Panc1 (cell line): Measurements from ENCODE around the gene WAC. TPM values are rescaled to one million over a fixed set of nuclear protein-coding genes. Genes with fewer than 3 reads are reported as not detected.

ENCODE experiments used
- ATAC-seq: fragments of 200-7000 bp; cut with Tn5 transposase; 2 replicates; pipeline ENCODE4 v1.9.1; 2020; ENCODE audit warnings: mild to moderate bottlenecking, moderate library complexity
- BruUV-seq: library from RNA; stranded (reverse); fragments of 400-500 nt; replicated peaks from 2 replicates; lab custom pipeline; 2021; lab: Mats Ljungman, UMichigan
- CTCF ChIA-PET: fragments of 300-600 bp; sonication (Branson Sonifier 250); formaldehyde crosslinking; loops from one replicate; lab custom pipeline; 2022; ENCODE audit warnings: antibody characterized with exemption; lab: Charles Lee
- POLR2A ChIA-PET: fragments of 300-600 bp; sonication (Branson Sonifier 250); formaldehyde crosslinking; loops from one replicate; lab custom pipeline; 2022; ENCODE audit warnings: antibody characterized with exemption; lab: Charles Lee
- DNase-seq: peaks from one replicate; pipeline ENCODE4 v3.0.0-alpha.2; 2010; ENCODE audit warnings: low read depth, low spot score
- H3K27ac ChIP-seq: 2 replicates; pipeline ENCODE4 v1.5.1; 2011; ENCODE audit warnings: mild to moderate bottlenecking, low read length, inconsistent platforms
- H3K27me3 ChIP-seq: fragments of 200-500 bp; sonication (Bioruptor generic); 2 replicates; pipeline ENCODE4 v1.6.0; 2014; ENCODE audit warnings: low read length, inconsistent platforms; ENCODE audit not compliant: control insufficient read depth, insufficient read depth
- H3K36me3 ChIP-seq: fragments of 200-500 bp; sonication (Bioruptor generic); 2 replicates; pipeline ENCODE4 v1.5.1; 2014; ENCODE audit warnings: inconsistent platforms, mild to moderate bottlenecking, low read length, moderate library complexity; ENCODE audit not compliant: control insufficient read depth, insufficient read depth
- H3K4me1 ChIP-seq: 2 replicates; pipeline ENCODE4 v1.5.1; 2011; ENCODE audit warnings: inconsistent platforms, mild to moderate bottlenecking, low read length, moderate library complexity; ENCODE audit not compliant: control insufficient read depth, insufficient read depth
- H3K4me3 ChIP-seq, 2 experiments: 2 replicates each; pipeline ENCODE4 v1.5.1; 2011 to 2012; ENCODE audit warnings: low read depth in 2 of 2, low read length in 2 of 2, mild to moderate bottlenecking in 2 of 2, inconsistent platforms in 1 of 2, moderate library complexity in 1 of 2
- H3K9me3 ChIP-seq: fragments of 200-500 bp; sonication (Bioruptor generic); 2 replicates; pipeline ENCODE4 v1.5.1; 2014; ENCODE audit warnings: low read depth, mild to moderate bottlenecking, inconsistent platforms, low read length, moderate library complexity; ENCODE audit not compliant: control insufficient read depth, insufficient read depth
- POLR2AphosphoS5 ChIP-seq: IDR thresholded peaks from 2 replicates; pipeline ENCODE4 v1.6.1; 2012; ENCODE audit warnings: mild to moderate bottlenecking, low read depth, low read length, moderate library complexity
- SIN3A ChIP-seq: IDR thresholded peaks from 2 replicates; pipeline ENCODE4 v1.6.1; 2012; ENCODE audit warnings: low read depth, mild to moderate bottlenecking, low read length, moderate library complexity, borderline replicate concordance; ENCODE audit not compliant: insufficient read depth
- TCF7L2 ChIP-seq: IDR thresholded peaks from 2 replicates; pipeline ENCODE4 v1.6.1; 2011; ENCODE audit warnings: mild to moderate bottlenecking, low read depth, low read length, inconsistent platforms
- in situ Hi-C: cut with HindIII; loops from 2 replicates; pipeline ENCODE4 v1.10.0; 2016; ENCODE audit warnings: low sequenced_read_pairs, low pct_unique_long_range_greater_than_20kb
- intact Hi-C: fragments of 100-400 bp; cut with micrococcal nuclease; formaldehyde crosslinking; loops from one replicate; pipeline ENCODE4 v1.10.0; 2022; ENCODE audit not compliant: unreplicated experiment
- total RNA-seq: library from RNA; stranded (reverse); gene quantifications from one replicate; pipeline ENCODE4 v1.2.1, GENCODE V29; 2021; ENCODE audit not compliant: unreplicated experiment
- TF ChIP-seq, protein P1 (sequence below): fragments of 450-650 bp; IDR thresholded peaks from 2 replicates; pipeline ENCODE4 v1.5.1; 2017; ENCODE audit warnings: mild to moderate bottlenecking
- TF ChIP-seq, protein P2 (sequence below), 2 experiments: IDR thresholded peaks; 2 replicates each; pipeline ENCODE4 v1.6.1; 2011 to 2012; ENCODE audit warnings: low read depth in 2 of 2, control low read depth in 1 of 2, low read length in 1 of 2, mild to moderate bottlenecking in 1 of 2, moderate library complexity in 1 of 2; ENCODE audit not compliant: insufficient read depth in 1 of 2

Gene WAC
- total RNA-seq, 1 experiment from 2014 or later: 70.7 TPM

DNA sequence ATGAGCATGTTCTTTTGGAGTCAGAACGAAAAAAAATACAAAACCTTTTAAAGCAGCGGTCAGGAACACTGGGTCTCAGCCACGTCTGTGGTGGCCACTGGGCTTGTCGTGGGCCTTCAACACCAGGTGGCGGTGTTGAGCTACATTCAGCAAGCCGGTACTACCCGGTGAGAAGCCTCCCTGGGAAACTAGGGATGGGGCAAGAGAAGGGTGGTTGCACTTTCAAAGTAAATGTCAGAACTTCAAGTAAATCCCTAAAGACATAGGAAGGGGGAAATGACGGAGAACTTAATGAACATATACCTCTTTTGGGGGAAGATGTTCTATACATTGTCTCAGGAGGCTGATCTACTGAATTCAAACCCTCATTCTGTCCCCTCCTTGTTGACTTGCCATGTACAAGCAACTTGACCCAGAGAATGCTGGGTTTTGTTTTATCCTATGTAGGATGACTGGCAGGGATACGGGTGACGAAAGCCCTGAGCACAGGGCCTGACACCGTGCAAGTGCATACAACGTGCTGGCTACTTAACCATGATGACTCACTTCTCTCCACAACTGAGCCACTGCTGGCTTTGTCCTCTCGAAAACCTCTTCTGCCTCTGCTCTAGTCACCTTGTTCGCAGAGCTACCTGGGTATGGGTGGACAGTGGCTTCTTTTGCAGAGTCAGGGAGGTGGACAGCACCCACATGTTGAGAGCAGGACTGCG, 95.4 kb downstream of the WAC start:
- Histone ChIP-seq H3K4me1 (no peaks in the 10 kb centered on the region), H3K36me3 (no peaks in the 10 kb centered on the region), H3K4me3 (no peak overlapping the region), H3K9me3 (no peaks in the 10 kb centered on the region), H3K27ac (no peak overlapping the region), H3K27me3 (no peaks in the 10 kb centered on the region)
- in situ Hi-C loops (no loop called here), intact Hi-C loops (loop anchor here (10.0 kb wide), 1 partner anchor 676 kb away; no protein-coding TSS in a partner anchor)
- no peak for TF ChIP-seq SIN3A
- TF ChIP-seq, protein P1, sequence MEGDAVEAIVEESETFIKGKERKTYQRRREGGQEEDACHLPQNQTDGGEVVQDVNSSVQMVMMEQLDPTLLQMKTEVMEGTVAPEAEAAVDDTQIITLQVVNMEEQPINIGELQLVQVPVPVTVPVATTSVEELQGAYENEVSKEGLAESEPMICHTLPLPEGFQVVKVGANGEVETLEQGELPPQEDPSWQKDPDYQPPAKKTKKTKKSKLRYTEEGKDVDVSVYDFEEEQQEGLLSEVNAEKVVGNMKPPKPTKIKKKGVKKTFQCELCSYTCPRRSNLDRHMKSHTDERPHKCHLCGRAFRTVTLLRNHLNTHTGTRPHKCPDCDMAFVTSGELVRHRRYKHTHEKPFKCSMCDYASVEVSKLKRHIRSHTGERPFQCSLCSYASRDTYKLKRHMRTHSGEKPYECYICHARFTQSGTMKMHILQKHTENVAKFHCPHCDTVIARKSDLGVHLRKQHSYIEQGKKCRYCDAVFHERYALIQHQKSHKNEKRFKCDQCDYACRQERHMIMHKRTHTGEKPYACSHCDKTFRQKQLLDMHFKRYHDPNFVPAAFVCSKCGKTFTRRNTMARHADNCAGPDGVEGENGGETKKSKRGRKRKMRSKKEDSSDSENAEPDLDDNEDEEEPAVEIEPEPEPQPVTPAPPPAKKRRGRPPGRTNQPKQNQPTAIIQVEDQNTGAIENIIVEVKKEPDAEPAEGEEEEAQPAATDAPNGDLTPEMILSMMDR: peak; percentile 83
- ChIA-PET CTCF (interaction anchor here (1.0 kb wide), 1 partner anchor 676 kb away, joined by 4 read pairs; no protein-coding TSS in a partner anchor), POLR2A (no interaction called here)
- no TSS peak for BruUV-seq
- ATAC-seq: peak; percentile 91
- DNase-seq: peak; percentile 43

DNA sequence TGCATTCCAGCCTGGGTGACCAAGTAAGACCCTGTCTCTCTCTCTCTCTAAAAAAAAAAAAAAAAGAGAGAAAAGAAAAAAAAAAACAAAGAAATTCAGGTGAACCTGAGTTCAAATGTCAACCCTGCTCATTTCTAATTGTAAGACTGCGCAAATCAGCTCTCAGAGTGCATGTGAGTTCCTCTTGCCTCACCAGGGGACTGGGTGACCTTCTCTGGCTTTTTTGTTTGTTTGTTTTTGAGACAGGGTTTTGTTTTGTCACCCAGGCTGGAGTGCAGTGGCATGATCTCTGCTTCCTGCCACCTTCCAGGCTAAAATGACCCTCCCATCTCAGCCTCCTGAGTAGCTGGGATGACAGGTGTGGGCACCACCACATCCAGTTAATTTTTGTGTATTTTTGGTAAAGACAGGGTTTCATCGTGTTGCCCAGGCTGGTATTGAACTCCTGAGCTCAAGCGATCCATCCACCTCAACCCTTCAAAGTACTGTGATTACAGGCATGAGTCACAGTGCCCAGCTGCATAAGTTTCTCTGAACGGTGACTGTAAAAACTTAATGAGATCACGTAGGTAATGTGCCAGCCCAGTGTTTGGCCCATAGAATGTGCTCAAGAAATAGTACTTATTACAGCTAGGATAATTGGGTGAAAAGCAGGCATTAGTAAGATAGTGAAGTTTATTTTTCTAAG, 99.1 kb downstream of the WAC start:
- in situ Hi-C loops (no loop called here), intact Hi-C loops (no loop called here)
- no peak for DNase-seq
- no peak for ATAC-seq
- CTCF ChIA-PET: no interaction called here
- POLR2A ChIA-PET: interaction anchor here (0.6 kb wide), 1 partner anchor 20 kb away, joined by 5 read pairs; no protein-coding TSS in a partner anchor
- BruUV-seq: no TSS peak
- Histone ChIP-seq H3K9me3 (no peaks in the 10 kb centered on the region), H3K4me1 (no peaks in the 10 kb centered on the region), H3K36me3 (no peaks in the 10 kb centered on the region), H3K27ac (no peak overlapping the region), H3K4me3 (no peak overlapping the region), H3K27me3 (no peaks in the 10 kb centered on the region)
- TF ChIP-seq SIN3A: no peak
- no peak for TF ChIP-seq POLR2AphosphoS5

DNA sequence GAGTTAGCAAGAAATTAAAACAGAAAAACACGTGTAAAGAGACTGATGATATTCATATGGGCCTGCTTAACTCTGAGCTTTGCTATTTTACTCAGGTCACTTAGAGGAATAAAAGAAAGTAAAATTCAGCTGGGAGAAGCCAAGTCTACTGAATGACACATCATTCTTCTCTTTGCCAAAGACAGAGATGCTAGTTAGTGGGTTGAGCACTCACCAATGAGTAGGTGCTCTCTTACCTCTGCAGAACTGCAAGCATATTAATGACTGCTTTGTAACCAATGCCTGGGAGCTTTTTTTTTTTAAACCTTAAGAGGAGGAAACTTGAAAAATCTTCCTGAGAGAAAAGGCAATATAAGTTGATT, 99.6 kb downstream of the WAC start:
- H3K9me3 ChIP-seq: no peaks in the 10 kb centered on the region
- POLR2A ChIA-PET: interaction anchor here (0.5 to 0.6 kb wide), 2 partner anchors 20 to 41 kb away, joined by 3 to 5 read pairs; no protein-coding TSS in a partner anchor
- BruUV-seq: no TSS peak

More for the DNA sequence above, 99.6 kb downstream of the WAC start:
- ATAC-seq (no peak), DNase-seq (no peak)
- TF ChIP-seq, protein P1: no peak
- TF ChIP-seq, protein P2, sequence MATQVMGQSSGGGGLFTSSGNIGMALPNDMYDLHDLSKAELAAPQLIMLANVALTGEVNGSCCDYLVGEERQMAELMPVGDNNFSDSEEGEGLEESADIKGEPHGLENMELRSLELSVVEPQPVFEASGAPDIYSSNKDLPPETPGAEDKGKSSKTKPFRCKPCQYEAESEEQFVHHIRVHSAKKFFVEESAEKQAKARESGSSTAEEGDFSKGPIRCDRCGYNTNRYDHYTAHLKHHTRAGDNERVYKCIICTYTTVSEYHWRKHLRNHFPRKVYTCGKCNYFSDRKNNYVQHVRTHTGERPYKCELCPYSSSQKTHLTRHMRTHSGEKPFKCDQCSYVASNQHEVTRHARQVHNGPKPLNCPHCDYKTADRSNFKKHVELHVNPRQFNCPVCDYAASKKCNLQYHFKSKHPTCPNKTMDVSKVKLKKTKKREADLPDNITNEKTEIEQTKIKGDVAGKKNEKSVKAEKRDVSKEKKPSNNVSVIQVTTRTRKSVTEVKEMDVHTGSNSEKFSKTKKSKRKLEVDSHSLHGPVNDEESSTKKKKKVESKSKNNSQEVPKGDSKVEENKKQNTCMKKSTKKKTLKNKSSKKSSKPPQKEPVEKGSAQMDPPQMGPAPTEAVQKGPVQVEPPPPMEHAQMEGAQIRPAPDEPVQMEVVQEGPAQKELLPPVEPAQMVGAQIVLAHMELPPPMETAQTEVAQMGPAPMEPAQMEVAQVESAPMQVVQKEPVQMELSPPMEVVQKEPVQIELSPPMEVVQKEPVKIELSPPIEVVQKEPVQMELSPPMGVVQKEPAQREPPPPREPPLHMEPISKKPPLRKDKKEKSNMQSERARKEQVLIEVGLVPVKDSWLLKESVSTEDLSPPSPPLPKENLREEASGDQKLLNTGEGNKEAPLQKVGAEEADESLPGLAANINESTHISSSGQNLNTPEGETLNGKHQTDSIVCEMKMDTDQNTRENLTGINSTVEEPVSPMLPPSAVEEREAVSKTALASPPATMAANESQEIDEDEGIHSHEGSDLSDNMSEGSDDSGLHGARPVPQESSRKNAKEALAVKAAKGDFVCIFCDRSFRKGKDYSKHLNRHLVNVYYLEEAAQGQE (IDR thresholded peaks at IDR 0.05; ENCODE audit: insufficient read depth in 1 of 2, low read depth in 2 of 2, low read length in 1 of 2): no peak
- TF ChIP-seq TCF7L2: no peak
- TF ChIP-seq POLR2AphosphoS5: no peak
- TF ChIP-seq SIN3A: no peak
- Histone ChIP-seq H3K4me1 (no peaks in the 10 kb centered on the region), H3K36me3 (no peaks in the 10 kb centered on the region), H3K27ac (no peak overlapping the region), H3K4me3 (no peak overlapping the region), H3K27me3 (no peaks in the 10 kb centered on the region)
- CTCF ChIA-PET: no interaction called here
- in situ Hi-C loops (no loop called here), intact Hi-C loops (no loop called here)
